GM12878 (cell line): ENCODE measurements around the gene PTPN2. TPM values are rescaled to one million over a fixed set of nuclear protein-coding genes. Genes with fewer than 3 reads are reported as not detected.

ENCODE experiments used
- ATAC-seq: fragments of 200-7000 bp; cut with Tn5 transposase; 3 replicates; pipeline ENCODE4 v1.9.1; 2020; ENCODE audit warnings: mild to moderate bottlenecking, moderate library complexity
- BruUV-seq: library from RNA; stranded (reverse); fragments of 400-500 nt; replicated peaks from 2 replicates; lab custom pipeline; 2021; lab: Mats Ljungman, UMichigan
- CTCF ChIA-PET: fragments of 300-600 bp; sonication (Branson Sonifier 250); formaldehyde crosslinking; extraction: SDS; loops from one replicate; lab custom pipeline; 2021; ENCODE audit warnings: inconsistent platforms; lab: Yijun Ruan, JAX
- POLR2A ChIA-PET: fragments of 350-600 bp; formaldehyde crosslinking; extraction: SDS; loops from one replicate; lab custom pipeline; 2021; ENCODE audit warnings: inconsistent platforms; lab: Charles Lee
- RAD21 ChIA-PET: fragments of 300-600 bp; sonication (Branson Sonifier 250); formaldehyde crosslinking; loops from one replicate; lab custom pipeline; 2023; ENCODE audit warnings: antibody characterized with exemption; ENCODE audit not compliant: unreplicated experiment; lab: Charles Lee
- SMC1A ChIA-PET: fragments of 300-600 bp; sonication (Branson Sonifier 250); formaldehyde crosslinking; loops from one replicate; lab custom pipeline; 2023; ENCODE audit not compliant: unreplicated experiment, uncharacterized antibody; lab: Charles Lee
- DNase-seq: peaks from one replicate; pipeline ENCODE4 v3.0.0-alpha.2; 2011; ENCODE audit warnings: low read depth, low spot score
- FAIRE-seq: peaks from 3 replicates; lab custom pipeline; 2011; peaks lifted over from hg19 to GRCh38; lab: Jason Lieb, UNC
- H2AFZ ChIP-seq: 2 replicates; pipeline ENCODE4 v1.6.0; 2011; ENCODE audit warnings: low read depth, low read length, control low read depth; ENCODE audit not compliant: control insufficient read depth
- H3K27ac ChIP-seq: 2 replicates; pipeline ENCODE4 v1.5.1; 2011; ENCODE audit warnings: control low read depth; ENCODE audit not compliant: control insufficient read depth, insufficient read depth
- H3K27me3 ChIP-seq, 2 experiments: replicated peaks in 1 of 2; 2 replicates each; pipeline versions ENCODE4 v1.6.0 to v1.6.1; 2011; ENCODE audit warnings: low read length in 1 of 2; ENCODE audit not compliant: control insufficient read depth in 2 of 2, insufficient read depth in 2 of 2
- H3K36me3 ChIP-seq, 2 experiments: 2 replicates each; pipeline ENCODE4 v1.5.1; 2011; ENCODE audit warnings: low read length in 1 of 2; ENCODE audit not compliant: control insufficient read depth in 2 of 2, insufficient read depth in 2 of 2
- H3K4me1 ChIP-seq: 2 replicates; pipeline ENCODE4 v1.6.1; 2011; ENCODE audit warnings: mild to moderate bottlenecking, low read length, moderate library complexity, mixed read lengths; ENCODE audit not compliant: control insufficient read depth, insufficient read depth
- H3K4me2 ChIP-seq: 2 replicates; pipeline ENCODE4 v1.6.0; 2011; ENCODE audit warnings: control low read depth; ENCODE audit not compliant: control insufficient read depth, insufficient read depth
- H3K4me3 ChIP-seq: fragments of 200-600 bp; sonication (generic); 2 replicates; pipeline ENCODE4 v1.5.1; 2016
- H3K79me2 ChIP-seq: 2 replicates; pipeline ENCODE4 v1.6.0; 2011; ENCODE audit warnings: low read length; ENCODE audit not compliant: control insufficient read depth, insufficient read depth
- H3K9ac ChIP-seq: 2 replicates; pipeline ENCODE4 v1.8.0; 2011; ENCODE audit warnings: low read length, control low read depth, mixed read lengths; ENCODE audit not compliant: control insufficient read depth, insufficient read depth
- H3K9me3 ChIP-seq: replicated peaks from 3 replicates; pipeline ENCODE4 v1.5.1; 2011; ENCODE audit warnings: mild to moderate bottlenecking, low read length; ENCODE audit not compliant: control insufficient read depth, insufficient read depth
- H4K20me1 ChIP-seq: 2 replicates; pipeline ENCODE4 v1.6.0; 2011; ENCODE audit not compliant: control insufficient read depth, insufficient read depth
- FOXM1 ChIP-seq: IDR thresholded peaks from 2 replicates; pipeline ENCODE4 v1.6.1; 2012; ENCODE audit warnings: low read depth, mild to moderate bottlenecking, inconsistent platforms, low read length, moderate library complexity
- HSF1 ChIP-seq: fragments of 150-350 bp; IDR thresholded peaks from 2 replicates; pipeline ENCODE4 v1.6.1; 2014; ENCODE audit warnings: mild to moderate bottlenecking, low read depth, low read length
- LARP7 ChIP-seq: fragments of 450-650 bp; IDR thresholded peaks from 2 replicates; pipeline ENCODE4 v1.6.1; 2017; ENCODE audit warnings: mild to moderate bottlenecking
- STAT3 ChIP-seq: IDR thresholded peaks from 2 replicates; pipeline ENCODE4 v1.6.1; 2011; ENCODE audit warnings: low read depth, low read length, improper control_type of control experiment
- ZZZ3 ChIP-seq: IDR thresholded peaks from 2 replicates; pipeline ENCODE4 v1.6.1; 2011; ENCODE audit warnings: low read depth; ENCODE audit not compliant: control insufficient read depth, insufficient read length
- WGBS: methylation state at CpG from one replicate; pipeline ENCODE4 v1.1.6; 2016; ENCODE audit warnings: low lambda C conversion rate; ENCODE audit not compliant: insufficient replicate concordance, insufficient coverage; ENCODE audit errors: missing lambda C conversion rate; 5-methylcytosine and 5-hydroxymethylcytosine counted together
- in situ Hi-C: fragments of 300-500 bp; cut with MboI; formaldehyde crosslinking; loops from 9 replicates; pipeline ENCODE4 v1.14.3; 2018; ENCODE audit warnings: mixed read lengths
- intact Hi-C: fragments of 100-400 bp; cut with micrococcal nuclease; formaldehyde crosslinking; loops from one replicate; pipeline ENCODE4 v1.14.2; 2022; ENCODE audit not compliant: unreplicated experiment
- polyA plus RNA-seq, 11 experiments: library from polyadenylated mRNA; depleted of rRNA in 4 of 11; unstranded in 6 of 11; stranded (reverse) in 5 of 11; fragments of >200 nt; fragmentation: Nextera tagmentation in 4 of 11; fragmentation: Illumina TruSeq in 1 of 11; extraction: Ambion mirVana in 4 of 11; extraction: Trizol in 1 of 11; gene quantifications; 1 replicate in 1 of 11; 2 replicates in 10 of 11; pipeline versions ENCODE4 v1.2.1 to v1.2.3, GENCODE V29; 2011 to 2016; ENCODE audit warnings: inconsistent platforms in 2 of 11, missing spikeins in 2 of 11, low read depth in 1 of 11
- total RNA-seq, 4 experiments: library from RNA; depleted of rRNA in 3 of 4; stranded (reverse); fragments of >200 nt in 3 of 4; fragmentation: Illumina TruSeq in 1 of 4; extraction: Trizol in 1 of 4; gene quantifications; 2 replicates each; pipeline versions ENCODE4 v1.2.1 to v1.2.3, GENCODE V29; 2013 to 2021

The PTPN2 gene
- total and polyA plus RNA-seq, 10 of the 15 experiments (the other 5 are each of a cell fraction or from before 2014, with no cell fraction given), result 46.5 to 86.7 (median 64.6) TPM

- TF ChIP-seq STAT3 (no peak), ZZZ3 (no peak), FOXM1 (no peak)
Measured at GRCh38 chr18:12772111-12772510, 111.9 kb downstream of the PTPN2 start (continued).

GRCh38 chr18:12770469-12771219, 113.4 kb downstream of the PTPN2 start:
- Histone ChIP-seq H3K9me3 (no peaks in the 10 kb centered on the region), H2AFZ (no peak overlapping the region), H3K27ac (no peak overlapping the region), H4K20me1 (no peaks in the 10 kb centered on the region), H3K79me2 (no peaks in the 10 kb centered on the region), H3K9ac (no peak overlapping the region), H3K4me2 (no peak overlapping the region), H3K4me3 (no peak overlapping the region), H3K4me1 (no peaks in the 10 kb centered on the region), H3K36me3 (no peaks in the 10 kb centered on the region), H3K27me3 (no peaks in the 10 kb centered on the region; a peak in 2 of 4 replicates)
- in situ Hi-C loops, result no loop called here
- FAIRE-seq, result no peak
- ChIA-PET RAD21 (interaction anchor here (0.5 kb wide), 1 partner anchor 9 kb away, joined by 3 read pairs; no protein-coding TSS in a partner anchor), POLR2A (no interaction called here), SMC1A (interaction anchor here (0.7 kb wide), 1 partner anchor 47 kb away, joined by 3 read pairs; no protein-coding TSS in a partner anchor), CTCF (no interaction called here)
- BruUV-seq, result no TSS peak
- intact Hi-C loops, result no loop called here
- ATAC-seq, result no peak
- no peak for DNase-seq
- TF ChIP-seq LARP7, result no peak
- no peak for TF ChIP-seq HSF1
- 60% methylated on average over 13 of the region's 15 CpGs for WGBS
